Body of pancreas (tissue), 4 donors: ENCODE measurements around the gene ZBTB16.

Source experiments
- POLR2A ChIP-seq, 3 donors: fragments of 450-650 bp; IDR thresholded peaks; one replicate each; pipeline ENCODE4 v1.6.1; 2016; ENCODE audit warnings: antibody characterized with exemption in 3 of 3, mild to moderate bottlenecking in 2 of 3
- TF ChIP-seq, protein P1 (sequence below), 7 experiments: fragments of 450-650 bp in 4 of 7; fragments of 200-600 bp in 3 of 7; sonication (generic) in 3 of 7; IDR thresholded peaks; one replicate each; pipeline ENCODE4 v1.5.1; 2016 to 2019; ENCODE audit warnings: antibody characterized with exemption in 7 of 7

DNA sequence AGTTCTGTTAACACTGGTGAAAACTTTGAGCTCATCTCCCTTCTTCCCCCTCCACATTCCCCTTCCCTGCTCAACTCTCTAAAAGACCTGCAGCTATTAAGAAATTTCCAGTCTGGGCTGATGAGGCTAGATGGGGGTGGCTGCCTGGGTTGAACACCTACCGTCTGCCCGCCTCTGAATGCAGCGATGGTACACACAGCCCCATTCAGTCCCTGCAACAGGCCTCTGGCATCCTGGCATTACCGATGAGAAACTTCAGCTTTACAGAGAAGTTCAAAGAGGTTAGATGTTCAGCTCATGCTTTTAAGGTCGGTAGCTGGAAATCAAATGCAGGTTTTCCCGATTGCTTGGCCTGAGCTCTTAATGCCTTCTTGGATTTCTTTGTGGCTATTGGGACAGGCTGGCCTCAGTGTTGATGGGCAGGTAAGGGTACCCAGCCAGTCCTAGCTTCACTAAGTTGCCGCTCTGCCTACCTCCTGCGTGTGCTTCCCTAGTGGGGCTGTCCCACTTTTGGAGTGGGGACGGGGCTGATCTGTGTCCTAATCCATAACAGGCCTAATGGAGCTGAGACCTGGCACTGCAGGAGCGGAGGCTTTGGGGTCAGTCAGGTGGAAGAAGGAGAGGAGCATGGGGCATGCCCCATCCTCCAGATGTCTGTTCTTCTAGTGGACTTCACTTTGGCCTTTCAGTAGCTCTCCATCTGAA lies 49.1 kb downstream of the ZBTB16 start:
- TF ChIP-seq POLR2A (IDR thresholded peaks at IDR 0.05): no peak
- TF ChIP-seq, protein P1, sequence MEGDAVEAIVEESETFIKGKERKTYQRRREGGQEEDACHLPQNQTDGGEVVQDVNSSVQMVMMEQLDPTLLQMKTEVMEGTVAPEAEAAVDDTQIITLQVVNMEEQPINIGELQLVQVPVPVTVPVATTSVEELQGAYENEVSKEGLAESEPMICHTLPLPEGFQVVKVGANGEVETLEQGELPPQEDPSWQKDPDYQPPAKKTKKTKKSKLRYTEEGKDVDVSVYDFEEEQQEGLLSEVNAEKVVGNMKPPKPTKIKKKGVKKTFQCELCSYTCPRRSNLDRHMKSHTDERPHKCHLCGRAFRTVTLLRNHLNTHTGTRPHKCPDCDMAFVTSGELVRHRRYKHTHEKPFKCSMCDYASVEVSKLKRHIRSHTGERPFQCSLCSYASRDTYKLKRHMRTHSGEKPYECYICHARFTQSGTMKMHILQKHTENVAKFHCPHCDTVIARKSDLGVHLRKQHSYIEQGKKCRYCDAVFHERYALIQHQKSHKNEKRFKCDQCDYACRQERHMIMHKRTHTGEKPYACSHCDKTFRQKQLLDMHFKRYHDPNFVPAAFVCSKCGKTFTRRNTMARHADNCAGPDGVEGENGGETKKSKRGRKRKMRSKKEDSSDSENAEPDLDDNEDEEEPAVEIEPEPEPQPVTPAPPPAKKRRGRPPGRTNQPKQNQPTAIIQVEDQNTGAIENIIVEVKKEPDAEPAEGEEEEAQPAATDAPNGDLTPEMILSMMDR (IDR thresholded peaks at IDR 0.05): no peak
